K562 (cell line): ENCODE data around the gene BRCC3. TPM values are rescaled to one million over a fixed set of nuclear protein-coding genes. Genes with fewer than 3 reads are reported as not detected.

Experiments
- AFF1 ChIP-seq, 2 experiments: fragments of 450-650 bp; IDR thresholded peaks; 2 replicates each; pipeline ENCODE4 v1.6.1; 2018; ENCODE audit warnings: mild to moderate bottlenecking in 2 of 2, low read depth in 1 of 2; ENCODE audit not compliant: partially characterized antibody in 2 of 2
- CHD7 ChIP-seq: fragments of 200-600 bp; sonication (generic); IDR thresholded peaks from one replicate; pipeline ENCODE4 v1.6.1; 2012; ENCODE audit warnings: mild to moderate bottlenecking, low read depth, low read length, inconsistent platforms
- E2F3 ChIP-seq: fragments of 250-450 bp; sonication (Bioruptor Pico); IDR thresholded peaks from 2 replicates; pipeline ENCODE4 v1.4.0; 2020; ENCODE audit warnings: mild to moderate bottlenecking
- MITF ChIP-seq: IDR thresholded peaks from 2 replicates; pipeline ENCODE4 v1.6.1; 2014; ENCODE audit warnings: antibody characterized with exemption
- NELFE ChIP-seq: IDR thresholded peaks from 2 replicates; pipeline ENCODE4 v1.6.1; 2011; ENCODE audit warnings: mild to moderate bottlenecking; ENCODE audit not compliant: insufficient read depth, insufficient read length
- PHB2 ChIP-seq: fragments of 450-650 bp; IDR thresholded peaks from 2 replicates; pipeline ENCODE4 v1.6.1; 2017; ENCODE audit warnings: low read depth
- RNF219 ChIP-seq: fragments of 250-450 bp; sonication (Bioruptor Pico); IDR thresholded peaks from 2 replicates; pipeline ENCODE4 v1.5.0; 2022; ENCODE audit warnings: mild to moderate bottlenecking
- polyA plus RNA-seq, 8 experiments: library from polyadenylated mRNA; depleted of rRNA in 4 of 8; stranded (reverse) in 5 of 8; unstranded in 3 of 8; fragments of >200 nt; fragmentation: Nextera tagmentation in 2 of 8; fragmentation: Illumina TruSeq in 1 of 8; extraction: Ambion mirVana in 2 of 8; extraction: Trizol in 1 of 8; gene quantifications; 2 replicates each; pipeline versions ENCODE4 v1.2.1 to v1.2.3, GENCODE V29; 2011 to 2014; ENCODE audit warnings: inconsistent platforms in 1 of 8, missing spikeins in 1 of 8
- total RNA-seq, 7 experiments: library from RNA; depleted of rRNA in 6 of 7; stranded (reverse); fragments of >200 nt in 6 of 7; fragmentation: Illumina TruSeq in 2 of 7; extraction: Trizol in 2 of 7; gene quantifications; 2 replicates each; pipeline versions ENCODE4 v1.2.1 to v1.2.3, GENCODE V29; 2011 to 2021; ENCODE audit warnings: low replicate concordance in 1 of 7

BRCC3 gene
- total and polyA plus RNA-seq, 9 of the 15 experiments (the other 6 are each of a cell fraction or from before 2014, with no cell fraction given): 9.6 to 44.8 (median 26.7) TPM

- no peak for TF ChIP-seq MITF
- no peak for TF ChIP-seq RNF219
- TF ChIP-seq E2F3 (CRISPR knock-in tag): peak; percentile 71
- TF ChIP-seq NELFE: no peak
- TF ChIP-seq AFF1 (IDR thresholded peaks at IDR 0.05; ENCODE audit: low read depth in 1 of 2, partially characterized antibody in 2 of 2): no peak
- TF ChIP-seq PHB2: no peak
- no peak for TF ChIP-seq CHD7
These were observed 44.4 kb upstream of the BRCC3 start, which contains the start of gene FUNDC2 (continued) for GRCh38 chrX:155026727-155027508.
